Erythroblast (primary cell): ENCODE measurements around the gene NUSAP1.

Source experiments
- GATA1 ChIP-seq: IDR thresholded peaks from 2 replicates; pipeline ENCODE4 v1.6.1; 2011; ENCODE audit warnings: low read depth, mild to moderate bottlenecking, control low read depth, low read length, moderate library complexity
- POLR2A ChIP-seq: IDR thresholded peaks from 2 replicates; pipeline ENCODE4 v1.6.1; 2011; ENCODE audit warnings: mild to moderate bottlenecking, low read length

- TF ChIP-seq POLR2A, result no peak
- TF ChIP-seq GATA1, result no peak
Measured at GRCh38 chr15:41429003-41429890, 96.6 kb downstream of the NUSAP1 start.
